OCI-LY3 (cell line): Measurements from ENCODE around the gene SSBP2.

Experiments
- H2AFZ ChIP-seq: fragments of 200-600, 300-600 bp; shearing (Covaris generic); 2 replicates; pipeline ENCODE4 v1.6.0; 2014; ENCODE audit warnings: antibody characterized with exemption, low read depth, low read length
- H3K27ac ChIP-seq: fragments of 200-600, 300-600 bp; sonication (generic); 2 replicates; pipeline ENCODE4 v1.5.1; 2014; ENCODE audit warnings: mild to moderate bottlenecking, low read length, moderate library complexity, mixed read lengths
- H3K27me3 ChIP-seq: fragments of 200-600, 300-600 bp; sonication (generic); 2 replicates; pipeline ENCODE4 v1.6.1; 2014; ENCODE audit warnings: low read depth, low read length, mixed read lengths
- H3K36me3 ChIP-seq: fragments of 200-600, 300-600 bp; sonication (generic); replicated peaks from 2 replicates; pipeline ENCODE3; 2014; ENCODE audit warnings: low read depth, low read length, mixed read lengths
- H3K4me1 ChIP-seq: fragments of 300-600, 200-600 bp; sonication (generic); 2 replicates; pipeline ENCODE4 v1.6.1; 2014; ENCODE audit warnings: low read length, mixed read lengths
- H3K4me2 ChIP-seq: fragments of 200-600, 300-600 bp; sonication (generic); 2 replicates; pipeline ENCODE4 v1.6.1; 2014; ENCODE audit warnings: low read length, mixed read lengths
- H3K4me3 ChIP-seq: fragments of 300-600, 200-600 bp; sonication (generic); 2 replicates; pipeline ENCODE4 v1.5.1; 2014; ENCODE audit warnings: antibody characterized with exemption, mild to moderate bottlenecking, low read length, moderate library complexity
- H3K79me2 ChIP-seq: fragments of 300-600, 200-600 bp; shearing (Covaris generic); 2 replicates; pipeline ENCODE4 v1.6.1; 2014; ENCODE audit warnings: mild to moderate bottlenecking, low read length, mixed read lengths
- H3K9ac ChIP-seq: fragments of 300-600, 200-600 bp; shearing (Covaris generic); 2 replicates; pipeline ENCODE4 v1.6.0; 2014; ENCODE audit warnings: mild to moderate bottlenecking, low read length, moderate library complexity
- H3K9me3 ChIP-seq: fragments of 200-600, 300-600 bp; shearing (Covaris generic); 2 replicates; pipeline ENCODE4 v1.6.1; 2014; ENCODE audit warnings: low read length, mixed read lengths; ENCODE audit not compliant: insufficient read depth
- H4K20me1 ChIP-seq: fragments of 200-600, 300-600 bp; sonication (generic); 2 replicates; pipeline ENCODE4 v1.6.1; 2016; ENCODE audit warnings: low read length, mixed read lengths; ENCODE audit not compliant: insufficient read depth
- CTCF ChIP-seq: fragments of 200-600, 300-600 bp; sonication (generic); IDR thresholded peaks from 2 replicates; pipeline ENCODE4 v1.5.1; 2014; ENCODE audit warnings: antibody characterized with exemption, low read length, low read depth
- EZH2phosphoT487 ChIP-seq: fragments of 200-600 bp; shearing (Covaris generic); IDR thresholded peaks from 2 replicates; pipeline ENCODE4 v1.6.1; 2018; ENCODE audit warnings: antibody characterized with exemption, mixed run types, low read depth

SSBP2 gene

GRCh38 chr5:81418606-81419005 is 332.3 kb downstream of the SSBP2 start:
- H3K9ac ChIP-seq, result no peak overlapping the region
- H4K20me1 ChIP-seq, result no peaks in the 10 kb centered on the region

GRCh38 chr5:81417052-81417451 is 333.8 kb downstream of the SSBP2 start:
- Histone ChIP-seq H3K4me1 (no peaks in the 10 kb centered on the region), H3K27me3 (no peaks in the 10 kb centered on the region), H3K4me3 (no peak overlapping the region), H3K4me2 (no peak overlapping the region), H2AFZ (no peak overlapping the region), H3K9me3 (no peaks in the 10 kb centered on the region), H3K36me3 (no peaks in the 10 kb centered on the region), H4K20me1 (no peaks in the 10 kb centered on the region), H3K79me2 (no peaks in the 10 kb centered on the region), H3K9ac (no peak overlapping the region), H3K27ac (no peak overlapping the region)
- TF ChIP-seq EZH2phosphoT487 (no peak), CTCF (no peak)

More at GRCh38 chr5:81418606-81419005, 332.3 kb downstream of the SSBP2 start:
- TF ChIP-seq EZH2phosphoT487, result no peak
- no peak for TF ChIP-seq CTCF
- Histone ChIP-seq H3K4me3 (no peak overlapping the region), H3K4me2 (no peak overlapping the region), H3K9me3 (no peaks in the 10 kb centered on the region), H3K27me3 (no peaks in the 10 kb centered on the region), H3K36me3 (no peaks in the 10 kb centered on the region), H3K79me2 (no peaks in the 10 kb centered on the region), H3K4me1 (no peaks in the 10 kb centered on the region), H3K27ac (no peak overlapping the region), H2AFZ (no peak overlapping the region)

DNA sequence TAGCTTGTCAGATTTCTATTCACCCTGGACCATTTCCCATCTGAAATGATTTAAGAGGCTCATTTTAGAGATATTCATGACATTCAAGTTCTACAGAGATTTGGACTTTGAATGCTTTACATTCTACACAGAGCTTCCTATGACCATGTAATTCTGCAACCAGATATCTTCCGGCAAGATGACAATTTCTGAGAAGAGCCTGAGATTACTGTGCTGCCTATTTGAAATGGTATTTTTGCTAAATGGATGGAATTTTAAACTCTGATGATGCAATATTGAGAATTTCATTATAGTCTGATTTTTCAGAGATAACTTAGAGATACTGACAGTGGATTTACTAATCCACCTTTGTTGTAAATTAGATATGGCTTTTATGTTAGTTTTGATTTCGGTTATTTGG is 341.0 kb downstream of the SSBP2 start:
- Histone ChIP-seq H3K4me2 (no peak overlapping the region), H3K36me3 (no peaks in the 10 kb centered on the region), H2AFZ (no peak overlapping the region), H3K9me3 (no peaks in the 10 kb centered on the region), H4K20me1 (no peaks in the 10 kb centered on the region), H3K4me3 (no peak overlapping the region), H3K4me1 (no peaks in the 10 kb centered on the region), H3K27me3 (no peaks in the 10 kb centered on the region), H3K27ac (no peak overlapping the region), H3K79me2 (no peaks in the 10 kb centered on the region), H3K9ac (no peak overlapping the region)
- TF ChIP-seq CTCF (no peak), EZH2phosphoT487 (no peak)

GRCh38 chr5:81409361-81409760 is 341.5 kb downstream of the SSBP2 start:
- no peaks in the 10 kb centered on the region for H3K36me3 ChIP-seq
- no peaks in the 10 kb centered on the region for H3K9me3 ChIP-seq
- TF ChIP-seq EZH2phosphoT487, result no peak
- no peak for TF ChIP-seq CTCF
- H3K9ac ChIP-seq, result no peak overlapping the region
- no peaks in the 10 kb centered on the region for H4K20me1 ChIP-seq
- H3K79me2 ChIP-seq, result no peaks in the 10 kb centered on the region
- no peak overlapping the region for H2AFZ ChIP-seq
- no peak overlapping the region for H3K4me3 ChIP-seq
- H3K27me3 ChIP-seq, result no peaks in the 10 kb centered on the region
- H3K4me2 ChIP-seq, result no peak overlapping the region
- no peak overlapping the region for H3K27ac ChIP-seq
- H3K4me1 ChIP-seq, result no peaks in the 10 kb centered on the region
